Activated naive CD8-positive, alpha-beta T cell treated with anti-CD3 and anti-CD28 coated beads, Interleukin-2, amount 10 ng/mL, durations not matched to agents 7 days and 5 days (primary cell): ENCODE measurements around the gene MYO3B. TPM values are rescaled to one million over a fixed set of nuclear protein-coding genes. Genes with fewer than 3 reads are reported as not detected.
"Not testable (repeated sequence)": the region's sequence is repeated elsewhere in the genome, so short reads cannot be mapped to it uniquely, and the experiment has no call there.

Experiments
- ATAC-seq: fragments of 150-1000 bp; cut with Tn5 transposase; one replicate; pipeline ENCODE4 v1.10.0; 2021; ENCODE audit warnings: low read depth, moderate library complexity
- POLR2A ChIA-PET: fragments of 350-600 bp; sonication (Branson Sonifier 250); formaldehyde crosslinking; loops from one replicate; lab custom pipeline; 2021; ENCODE audit warnings: antibody characterized with exemption; lab: Charles Lee
- DNase-seq: peaks from one replicate; pipeline ENCODE4 v3.0.0; 2021
- H3K27ac Mint-ChIP-seq: one replicate; pipeline ENCODE4 v1.8.0; 2022; ENCODE audit warnings: mild to moderate bottlenecking, mixed read lengths
- H3K27me3 Mint-ChIP-seq: one replicate; pipeline ENCODE4 v1.8.0; 2022; ENCODE audit warnings: mild to moderate bottlenecking, moderate library complexity, mixed read lengths
- H3K36me3 Mint-ChIP-seq: one replicate; pipeline ENCODE4 v1.8.0; 2021; ENCODE audit warnings: mild to moderate bottlenecking, mixed read lengths
- H3K4me1 Mint-ChIP-seq: one replicate; pipeline ENCODE4 v1.8.0; 2021; ENCODE audit warnings: mixed read lengths
- H3K4me3 Mint-ChIP-seq: one replicate; pipeline ENCODE4 v1.8.0; 2022; ENCODE audit warnings: mild to moderate bottlenecking, moderate library complexity, mixed read lengths
- H3K9me3 Mint-ChIP-seq: one replicate; pipeline ENCODE4 v1.8.0; 2021; ENCODE audit warnings: mixed read lengths
- total RNA-seq, 2 experiments: library from RNA; stranded (reverse); gene quantifications; one replicate each; pipeline ENCODE4 v1.2.3, GENCODE V29; 2021

Gene MYO3B
- total RNA-seq, 2 experiments from 2014 or later = 0.09 to 0.11 TPM

GRCh38 chr2:170206805-170207407, 29.0 kb downstream of the MYO3B start:
- peaks cover 2% of the 10 kb centered on the region for H3K36me3 Mint-ChIP-seq
- ATAC-seq (no peak), DNase-seq (no peak)
- H3K4me1 Mint-ChIP-seq = no peaks in the 10 kb centered on the region
- no peak overlapping the region for H3K27ac Mint-ChIP-seq
- peaks cover 3% of the 10 kb centered on the region for H3K27me3 Mint-ChIP-seq
- POLR2A ChIA-PET = no interaction called here
- peaks cover 3% of the 10 kb centered on the region for H3K9me3 Mint-ChIP-seq
- H3K4me3 Mint-ChIP-seq = no peak overlapping the region

GRCh38 chr2:170207901-170208300, 30.0 kb downstream of the MYO3B start:
- ATAC-seq = no peak
- no peak for DNase-seq
- Mint-ChIP-seq H3K27me3 (no peaks in the 10 kb centered on the region), H3K27ac (no peak overlapping the region), H3K9me3 (peaks cover 3% of the 10 kb centered on the region), H3K36me3 (peaks cover 2% of the 10 kb centered on the region), H3K4me3 (no peak overlapping the region), H3K4me1 (no peaks in the 10 kb centered on the region)
- POLR2A ChIA-PET = no interaction called here

- peaks cover 2% of the 10 kb centered on the region for H3K36me3 Mint-ChIP-seq
- no peaks in the 10 kb centered on the region for H3K27me3 Mint-ChIP-seq
- no peaks in the 10 kb centered on the region for H3K4me1 Mint-ChIP-seq
- POLR2A ChIA-PET = no interaction called here
- ATAC-seq (no peak), DNase-seq (no peak)
- peaks cover 3% of the 10 kb centered on the region for H3K9me3 Mint-ChIP-seq
- H3K27ac Mint-ChIP-seq = no peak overlapping the region
- H3K4me3 Mint-ChIP-seq = no peak overlapping the region
These were observed 31.0 kb downstream of the MYO3B start for GRCh38 chr2:170208967-170209366.

- peaks cover 4% of the 10 kb centered on the region for H3K27me3 Mint-ChIP-seq
- H3K9me3 Mint-ChIP-seq = peaks cover 3% of the 10 kb centered on the region
- DNase-seq (no peak), ATAC-seq (no peak)
- H3K36me3 Mint-ChIP-seq = peaks cover 2% of the 10 kb centered on the region
- H3K4me1 Mint-ChIP-seq = no peaks in the 10 kb centered on the region
- H3K27ac Mint-ChIP-seq = no peak overlapping the region
- POLR2A ChIA-PET = no interaction called here
- no peak overlapping the region for H3K4me3 Mint-ChIP-seq
These were observed 34.8 kb downstream of the MYO3B start for GRCh38 chr2:170212625-170213280.

GRCh38 chr2:170213281-170213625, 35.3 kb downstream of the MYO3B start:
- H3K4me1 Mint-ChIP-seq, H3K27ac Mint-ChIP-seq, DNase-seq, ATAC-seq, H3K27me3 Mint-ChIP-seq, H3K4me3 Mint-ChIP-seq, H3K9me3 Mint-ChIP-seq, POLR2A ChIA-PET, H3K36me3 Mint-ChIP-seq: not testable (repeated sequence)

GRCh38 chr2:170213651-170214050, 35.7 kb downstream of the MYO3B start:
- peaks cover 3% of the 10 kb centered on the region for H3K9me3 Mint-ChIP-seq
- H3K27me3 Mint-ChIP-seq = peaks cover 4% of the 10 kb centered on the region
- no peak overlapping the region for H3K27ac Mint-ChIP-seq
- DNase-seq (no peak), ATAC-seq (no peak)
- no peaks in the 10 kb centered on the region for H3K4me1 Mint-ChIP-seq
- H3K36me3 Mint-ChIP-seq = peaks cover 2% of the 10 kb centered on the region
- POLR2A ChIA-PET = no interaction called here
- no peak overlapping the region for H3K4me3 Mint-ChIP-seq

- no peaks in the 10 kb centered on the region for H3K4me1 Mint-ChIP-seq
These were observed 36.5 kb downstream of the MYO3B start for GRCh38 chr2:170214309-170214948.

GRCh38 chr2:170215021-170215420, 37.1 kb downstream of the MYO3B start:
- peaks cover 2% of the 10 kb centered on the region for H3K36me3 Mint-ChIP-seq
- H3K27me3 Mint-ChIP-seq = peaks cover 4% of the 10 kb centered on the region
- H3K27ac Mint-ChIP-seq = no peak overlapping the region
- H3K9me3 Mint-ChIP-seq = peaks cover 3% of the 10 kb centered on the region
- H3K4me1 Mint-ChIP-seq = no peaks in the 10 kb centered on the region
- H3K4me3 Mint-ChIP-seq = no peak overlapping the region
- POLR2A ChIA-PET = no interaction called here
- no peak for ATAC-seq
- no peak for DNase-seq

More at GRCh38 chr2:170214309-170214948, 36.5 kb downstream of the MYO3B start:
- no peak overlapping the region for H3K27ac Mint-ChIP-seq
- H3K27me3 Mint-ChIP-seq = peaks cover 4% of the 10 kb centered on the region
- ATAC-seq (no peak), DNase-seq (no peak)
- POLR2A ChIA-PET = no interaction called here
- H3K36me3 Mint-ChIP-seq = peaks cover 2% of the 10 kb centered on the region
- H3K4me3 Mint-ChIP-seq = no peak overlapping the region
- peaks cover 3% of the 10 kb centered on the region for H3K9me3 Mint-ChIP-seq

- peaks cover 1% of the 10 kb centered on the region for H3K4me1 Mint-ChIP-seq
- H3K27me3 Mint-ChIP-seq = peaks cover 7% of the 10 kb centered on the region
These were observed 38.5 kb downstream of the MYO3B start for GRCh38 chr2:170216428-170216827.

GRCh38 chr2:170216981-170217380, 39.0 kb downstream of the MYO3B start:
- peaks cover 6% of the 10 kb centered on the region for H3K4me1 Mint-ChIP-seq
- H3K4me3 Mint-ChIP-seq = no peak overlapping the region
- POLR2A ChIA-PET = no interaction called here
- DNase-seq (no peak), ATAC-seq (no peak)
- H3K36me3 Mint-ChIP-seq = no peaks in the 10 kb centered on the region
- H3K9me3 Mint-ChIP-seq = no peaks in the 10 kb centered on the region
- H3K27me3 Mint-ChIP-seq = peaks cover 8% of the 10 kb centered on the region
- no peak overlapping the region for H3K27ac Mint-ChIP-seq

More at GRCh38 chr2:170216428-170216827, 38.5 kb downstream of the MYO3B start:
- no peak for ATAC-seq
- POLR2A ChIA-PET = no interaction called here
- H3K36me3 Mint-ChIP-seq = no peaks in the 10 kb centered on the region
- no peak overlapping the region for H3K27ac Mint-ChIP-seq
- no peak overlapping the region for H3K4me3 Mint-ChIP-seq
- DNase-seq = no peak
- H3K9me3 Mint-ChIP-seq = peaks cover 1% of the 10 kb centered on the region

GRCh38 chr2:170217778-170218251, 39.9 kb downstream of the MYO3B start:
- ATAC-seq (no peak), DNase-seq (no peak)
- Mint-ChIP-seq H3K36me3 (no peaks in the 10 kb centered on the region), H3K27ac (no peak overlapping the region), H3K27me3 (peaks cover 12% of the 10 kb centered on the region), H3K4me1 (peaks cover 12% of the 10 kb centered on the region), H3K4me3 (no peak overlapping the region), H3K9me3 (no peaks in the 10 kb centered on the region)
- POLR2A ChIA-PET = no interaction called here

GRCh38 chr2:170218456-170218855, 40.5 kb downstream of the MYO3B start:
- H3K4me1 Mint-ChIP-seq = peaks cover 16% of the 10 kb centered on the region
- ATAC-seq (no peak), DNase-seq (no peak)
- POLR2A ChIA-PET = no interaction called here
- peaks cover 12% of the 10 kb centered on the region for H3K27me3 Mint-ChIP-seq
- H3K36me3 Mint-ChIP-seq = no peaks in the 10 kb centered on the region
- H3K27ac Mint-ChIP-seq = no peak overlapping the region
- H3K4me3 Mint-ChIP-seq = no peak overlapping the region
- H3K9me3 Mint-ChIP-seq = no peaks in the 10 kb centered on the region

GRCh38 chr2:170218931-170219330, 41.0 kb downstream of the MYO3B start:
- Mint-ChIP-seq H3K4me1 (peaks cover 16% of the 10 kb centered on the region), H3K36me3 (no peaks in the 10 kb centered on the region), H3K27ac (no peak overlapping the region), H3K4me3 (no peak overlapping the region), H3K9me3 (no peaks in the 10 kb centered on the region), H3K27me3 (peaks cover 15% of the 10 kb centered on the region)
- DNase-seq (no peak), ATAC-seq (no peak)
- POLR2A ChIA-PET = no interaction called here
